Measurements from ENCODE around the gene LRCH4. TPM values are rescaled to one million over a fixed set of nuclear protein-coding genes. Genes with fewer than 3 reads are reported as not detected.
A peak's percentile ranks its signal among the peaks of the same experiment; 100 is the strongest.

The LRCH4 gene
- total RNA-seq, 1 donor from 2014 or later = 76.6 TPM

DNA sequence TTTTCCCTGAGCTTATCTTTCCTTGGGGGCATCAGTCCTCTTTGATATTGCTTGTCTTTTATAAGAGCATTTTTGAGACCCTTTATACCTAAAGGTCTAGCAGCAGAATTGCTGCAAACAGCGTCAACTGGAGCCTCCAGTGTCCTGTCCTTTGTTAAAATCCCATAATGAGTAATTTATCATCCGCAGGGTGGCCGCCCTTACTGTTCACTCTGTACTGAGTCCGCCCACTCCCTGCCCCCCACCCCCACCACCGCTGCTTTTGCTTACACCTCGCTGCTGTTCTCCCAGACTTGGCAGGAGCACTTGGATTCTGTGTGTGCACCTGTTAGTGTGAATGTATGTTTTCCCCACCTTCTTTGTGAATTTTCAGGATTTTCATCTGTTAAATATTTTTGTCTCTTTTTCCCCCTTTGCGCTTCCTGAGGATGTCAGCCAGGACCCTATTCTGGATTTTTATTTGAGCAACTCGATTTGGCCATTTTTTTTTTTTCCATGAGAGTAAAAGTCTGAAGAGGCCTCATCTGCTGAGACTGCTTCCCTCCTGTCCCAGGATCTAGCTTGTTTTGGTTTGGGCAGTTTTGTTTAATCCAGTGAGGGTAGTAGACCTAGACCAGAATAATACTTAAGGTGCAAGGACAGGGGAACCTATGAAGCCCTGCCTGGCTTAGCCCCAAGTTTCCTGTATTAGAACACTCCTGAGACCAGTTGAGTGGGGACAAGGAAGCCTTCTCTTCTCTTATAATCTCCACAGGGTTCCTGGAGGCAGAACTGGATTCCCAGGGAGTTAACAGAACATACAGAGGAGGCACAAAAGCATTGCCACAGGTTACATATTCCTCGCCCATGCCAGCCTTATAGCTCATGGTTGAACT is 38.8 kb downstream of the LRCH4 start:
- Mint-ChIP-seq H3K4me3 (ENCODE audit: low read depth) (no peak overlapping the region), H3K36me3 (ENCODE audit: insufficient read depth) (peaks cover 4% of the 10 kb centered on the region), H3K4me1 (ENCODE audit: low read depth) (peaks cover 41% of the 10 kb centered on the region), H3K27ac (peak overlapping the region; percentile 92), H3K9me3 (ENCODE audit: low read depth) (no peaks in the 10 kb centered on the region), H3K27me3 (no peaks in the 10 kb centered on the region)
- TF ChIP-seq CTCF (IDR thresholded peaks at IDR 0.05; ENCODE audit: unreplicated experiment) = no peak
- no peak for DNase-seq (ENCODE audit: low spot score, unreplicated experiment)

DNA sequence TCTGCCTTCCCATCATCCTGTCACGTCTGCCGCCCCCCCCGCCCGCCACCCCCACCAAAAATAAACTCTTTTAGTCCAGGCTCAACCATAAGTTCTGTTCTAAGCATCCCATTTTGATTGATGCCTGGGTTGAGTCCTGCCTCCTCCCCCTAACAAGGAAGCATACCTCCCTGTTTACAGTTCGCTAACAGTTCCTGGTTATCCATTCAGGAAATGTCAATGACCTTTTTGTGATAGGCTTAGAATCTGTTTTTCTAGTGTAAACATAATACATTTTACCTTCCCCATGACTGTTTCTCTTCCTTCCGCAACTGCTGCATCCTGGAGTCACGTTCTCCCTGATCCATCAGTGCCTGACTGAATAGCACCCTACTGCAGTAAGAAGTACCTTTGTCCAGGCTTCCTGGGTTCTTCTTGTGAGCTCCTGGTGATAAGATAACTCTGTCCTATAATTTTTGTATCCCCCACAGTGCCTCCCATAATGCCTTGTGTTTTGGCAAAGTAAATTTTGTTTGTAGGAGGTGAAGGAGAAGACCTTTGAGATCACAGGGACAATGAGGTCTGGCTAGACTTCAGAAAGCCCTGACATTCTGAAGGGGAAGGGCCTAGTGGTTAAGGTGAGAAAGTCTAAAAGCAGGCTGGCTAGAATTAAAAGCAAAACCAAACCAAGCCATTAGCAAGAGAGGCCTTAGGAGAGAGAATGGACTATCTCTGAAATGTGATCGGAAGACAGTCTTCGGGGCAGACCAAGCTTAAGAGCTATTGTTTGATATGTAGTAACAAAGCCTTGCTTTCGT is 39.6 kb downstream of the LRCH4 start:
- no peak for TF ChIP-seq CTCF (IDR thresholded peaks at IDR 0.05; ENCODE audit: unreplicated experiment)
- H3K4me3 Mint-ChIP-seq (ENCODE audit: low read depth) = no peak overlapping the region
- no peaks in the 10 kb centered on the region for H3K27me3 Mint-ChIP-seq
- no peaks in the 10 kb centered on the region for H3K9me3 Mint-ChIP-seq (ENCODE audit: low read depth)
- peaks cover 4% of the 10 kb centered on the region for H3K36me3 Mint-ChIP-seq (ENCODE audit: insufficient read depth)
- DNase-seq (ENCODE audit: low spot score, unreplicated experiment) = no peak
- peak overlapping the region; percentile 92 for H3K27ac Mint-ChIP-seq
- peaks cover 42% of the 10 kb centered on the region for H3K4me1 Mint-ChIP-seq (ENCODE audit: low read depth)

- no peak for DNase-seq (ENCODE audit: low spot score, unreplicated experiment)
- no peaks in the 10 kb centered on the region for H3K27me3 Mint-ChIP-seq
- H3K36me3 Mint-ChIP-seq (ENCODE audit: insufficient read depth) = peaks cover 3% of the 10 kb centered on the region
- H3K4me1 Mint-ChIP-seq (ENCODE audit: low read depth) = peaks cover 42% of the 10 kb centered on the region
- no peak for TF ChIP-seq CTCF (IDR thresholded peaks at IDR 0.05; ENCODE audit: unreplicated experiment)
- H3K27ac Mint-ChIP-seq = peak overlapping the region; percentile 92
- H3K9me3 Mint-ChIP-seq (ENCODE audit: low read depth) = no peaks in the 10 kb centered on the region
- no peak overlapping the region for H3K4me3 Mint-ChIP-seq (ENCODE audit: low read depth)
These were observed 40.4 kb downstream of the LRCH4 start for GRCh38 chr7:100545360-100546128.

DNA sequence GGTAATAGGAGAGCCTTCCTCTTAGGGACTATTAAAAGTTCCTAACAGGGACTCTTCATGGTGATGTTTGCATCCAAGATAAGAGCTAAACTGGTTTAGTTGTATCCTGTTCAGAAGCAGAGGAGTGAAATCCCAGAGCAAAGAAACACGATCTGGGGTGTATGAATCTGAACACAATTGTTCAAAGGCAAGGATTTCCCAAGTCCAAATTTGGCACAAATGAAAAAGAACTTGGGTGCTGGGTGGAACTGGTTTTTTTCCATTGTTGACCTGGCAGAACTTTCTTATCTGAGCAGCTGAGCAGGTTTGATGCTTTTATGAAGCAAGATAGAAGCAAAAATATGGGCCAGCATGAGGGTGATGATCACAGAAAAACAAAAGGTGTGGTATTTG is 41.0 kb downstream of the LRCH4 start:
- no peaks in the 10 kb centered on the region for H3K9me3 Mint-ChIP-seq (ENCODE audit: low read depth)
- H3K4me3 Mint-ChIP-seq (ENCODE audit: low read depth) = no peak overlapping the region
- H3K27ac Mint-ChIP-seq = peak overlapping the region; percentile 92
- no peaks in the 10 kb centered on the region for H3K27me3 Mint-ChIP-seq
- no peaks in the 10 kb centered on the region for H3K36me3 Mint-ChIP-seq (ENCODE audit: insufficient read depth)
- peaks cover 46% of the 10 kb centered on the region for H3K4me1 Mint-ChIP-seq (ENCODE audit: low read depth)
- TF ChIP-seq CTCF (IDR thresholded peaks at IDR 0.05; ENCODE audit: unreplicated experiment) = no peak
- DNase-seq (ENCODE audit: low spot score, unreplicated experiment) = no peak

GRCh38 chr7:100544386-100544785 is 41.5 kb downstream of the LRCH4 start:
- Mint-ChIP-seq H3K27ac (peak overlapping the region; percentile 92), H3K4me3 (ENCODE audit: low read depth) (no peak overlapping the region), H3K9me3 (ENCODE audit: low read depth) (no peaks in the 10 kb centered on the region), H3K4me1 (ENCODE audit: low read depth) (peaks cover 50% of the 10 kb centered on the region), H3K27me3 (no peaks in the 10 kb centered on the region), H3K36me3 (ENCODE audit: insufficient read depth) (no peaks in the 10 kb centered on the region)
- no peak for TF ChIP-seq CTCF (IDR thresholded peaks at IDR 0.05; ENCODE audit: unreplicated experiment)
- DNase-seq (ENCODE audit: low spot score, unreplicated experiment) = no peak
